Measurements from ENCODE around the gene FGA.
"Not testable (repeated sequence)": the region's sequence is repeated elsewhere in the genome, so short reads cannot be mapped to it uniquely, and the experiment has no call there.

The FGA gene

DNA sequence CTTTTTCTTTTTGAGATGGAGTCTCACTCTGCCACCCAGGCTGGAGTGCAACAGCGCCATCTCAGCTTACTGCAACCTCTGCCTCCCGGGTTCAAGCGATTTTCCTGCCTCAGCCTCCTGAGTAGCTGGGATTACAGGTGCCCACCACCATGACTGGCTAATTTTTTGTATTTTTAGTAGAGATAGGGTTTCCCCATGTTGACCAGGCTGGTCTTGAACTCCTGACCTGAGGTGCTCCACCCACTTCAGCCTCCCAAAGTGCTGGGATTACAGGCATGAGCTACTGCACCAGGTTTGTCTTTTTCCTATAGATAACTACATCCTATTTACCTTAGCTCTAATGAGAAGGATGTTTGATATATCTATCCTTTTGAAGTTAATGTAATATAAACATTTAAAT, 3.8 kb upstream of the FGA start:
- not testable (repeated sequence) for H3K9ac ChIP-seq (ENCODE audit: low read length); H3K79me1 ChIP-seq (ENCODE audit: low read length); H4K12ac ChIP-seq (ENCODE audit: low read depth, low read length); H3K36me3 ChIP-seq (ENCODE audit: control insufficient read depth in 1 of 2, insufficient read depth in 2 of 2, low read length in 2 of 2); H4K91ac ChIP-seq (ENCODE audit: low read depth, low read length); H3K23ac ChIP-seq (ENCODE audit: low read length); H3K4me3 ChIP-seq (ENCODE audit: low read depth, low read length); H2BK5ac ChIP-seq (ENCODE audit: low read depth, low read length, poor library complexity); H3K4ac ChIP-seq (ENCODE audit: low read depth, low read length); H4K8ac ChIP-seq (ENCODE audit: low read depth, low read length); H3K27me3 ChIP-seq (ENCODE audit: insufficient read depth, low read length); H2BK120ac ChIP-seq (ENCODE audit: insufficient read depth, low read length, poor library complexity); H3K9me3 ChIP-seq (ENCODE audit: insufficient read depth, low read depth, low read length); H3K4me2 ChIP-seq (ENCODE audit: low read length); H3K14ac ChIP-seq (ENCODE audit: low read length); H3K4me1 ChIP-seq (ENCODE audit: control insufficient read depth in 1 of 2, insufficient read depth in 2 of 2, low read length in 2 of 2); H3K27ac ChIP-seq (ENCODE audit: low read depth, low read length); H3K79me2 ChIP-seq (ENCODE audit: control insufficient read depth, insufficient read depth, low read length, poor library complexity); H2BK12ac ChIP-seq (ENCODE audit: low read length); H2AK5ac ChIP-seq (ENCODE audit: low read length); H2AFZ ChIP-seq (ENCODE audit: insufficient read depth, low read length, poor library complexity); DNase-seq; H3K18ac ChIP-seq (ENCODE audit: low read length)
- WGBS (ENCODE audit: extremely low coverage, insufficient coverage, insufficient read length) = no CpG with 5 or more reads among the region's 3 CpGs

DNA sequence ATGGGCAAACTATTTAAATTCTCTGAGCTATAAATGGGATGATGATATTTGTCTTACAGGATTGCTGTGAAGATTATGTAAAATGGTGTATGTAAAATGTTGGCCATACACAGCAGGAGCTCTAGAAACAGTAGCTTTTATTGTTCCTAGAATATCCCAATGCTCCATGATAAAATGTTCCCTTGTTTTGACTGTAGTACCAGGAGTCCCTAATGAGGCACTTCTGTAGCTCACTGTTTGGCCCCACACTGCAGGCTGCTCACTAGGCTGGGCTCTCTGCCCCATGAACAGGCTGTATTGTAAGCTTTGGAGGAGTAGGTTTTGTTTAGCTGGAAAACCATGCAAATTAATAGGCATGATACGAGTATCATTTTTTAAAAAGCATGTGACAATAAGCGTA, 3.3 kb upstream of the FGA start:
- DNase-seq = no peak
- Histone ChIP-seq H2BK12ac (ENCODE audit: low read length) (no peak overlapping the region), H3K79me2 (ENCODE audit: control insufficient read depth, insufficient read depth, low read length, poor library complexity) (no peaks in the 10 kb centered on the region), H2BK120ac (ENCODE audit: insufficient read depth, low read length, poor library complexity) (no peak overlapping the region), H3K27ac (ENCODE audit: low read depth, low read length) (no peak overlapping the region), H2AK5ac (ENCODE audit: low read length) (no peak overlapping the region), H2AFZ (ENCODE audit: insufficient read depth, low read length, poor library complexity) (no peak overlapping the region), H3K9ac (ENCODE audit: low read length) (no peak overlapping the region), H3K4me2 (ENCODE audit: low read length) (no peak overlapping the region), H3K23ac (ENCODE audit: low read length) (no peak overlapping the region), H3K4me3 (ENCODE audit: low read depth, low read length) (no peak overlapping the region), H4K8ac (ENCODE audit: low read depth, low read length) (no peak overlapping the region), H3K79me1 (ENCODE audit: low read length) (no peaks in the 10 kb centered on the region), H4K91ac (ENCODE audit: low read depth, low read length) (no peak overlapping the region), H2BK5ac (ENCODE audit: low read depth, low read length, poor library complexity) (no peak overlapping the region), H3K27me3 (ENCODE audit: insufficient read depth, low read length) (no peaks in the 10 kb centered on the region), H4K12ac (ENCODE audit: low read depth, low read length) (no peak overlapping the region), H3K18ac (ENCODE audit: low read length) (no peak overlapping the region), H3K36me3 (ENCODE audit: control insufficient read depth in 1 of 2, insufficient read depth in 2 of 2, low read length in 2 of 2) (no peaks in the 10 kb centered on the region), H3K4me1 (ENCODE audit: control insufficient read depth in 1 of 2, insufficient read depth in 2 of 2, low read length in 2 of 2) (no peaks in the 10 kb centered on the region), H3K9me3 (ENCODE audit: insufficient read depth, low read depth, low read length) (no peaks in the 10 kb centered on the region), H3K4ac (ENCODE audit: low read depth, low read length) (no peak overlapping the region), H3K14ac (ENCODE audit: low read length) (no peak overlapping the region)
- WGBS (ENCODE audit: extremely low coverage, insufficient coverage, insufficient read length) = no CpG with 5 or more reads among the region's 2 CpGs

DNA sequence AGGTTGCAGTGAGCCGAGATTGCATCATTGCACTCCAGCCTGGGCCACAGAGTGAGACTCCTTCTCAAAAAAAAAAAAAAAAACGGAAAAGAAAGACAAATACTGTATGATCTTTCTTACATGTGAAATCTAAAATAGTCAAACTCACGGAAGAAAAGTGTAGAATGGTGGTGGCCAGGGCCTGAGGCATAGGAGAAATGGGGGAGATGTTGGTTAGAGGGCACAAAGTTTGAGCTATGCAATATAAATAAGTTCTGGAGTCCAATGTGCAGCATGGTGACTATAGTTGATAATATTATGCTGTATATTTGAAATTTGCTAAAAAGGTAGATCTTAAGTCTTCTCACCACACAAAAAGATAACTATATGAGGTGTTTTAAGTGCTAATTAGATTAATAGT, 1.3 kb upstream of the FGA start:
- Histone ChIP-seq H2BK12ac (ENCODE audit: low read length) (no peak overlapping the region), H3K9me3 (ENCODE audit: insufficient read depth, low read depth, low read length) (no peaks in the 10 kb centered on the region), H2BK5ac (ENCODE audit: low read depth, low read length, poor library complexity) (no peak overlapping the region), H4K8ac (ENCODE audit: low read depth, low read length) (no peak overlapping the region), H3K4ac (ENCODE audit: low read depth, low read length) (no peak overlapping the region), H3K4me2 (ENCODE audit: low read length) (no peak overlapping the region), H3K27me3 (ENCODE audit: insufficient read depth, low read length) (no peaks in the 10 kb centered on the region), H3K9ac (ENCODE audit: low read length) (no peak overlapping the region), H3K79me2 (ENCODE audit: control insufficient read depth, insufficient read depth, low read length, poor library complexity) (no peaks in the 10 kb centered on the region), H3K23ac (ENCODE audit: low read length) (no peak overlapping the region), H3K4me1 (ENCODE audit: control insufficient read depth in 1 of 2, insufficient read depth in 2 of 2, low read length in 2 of 2) (no peaks in the 10 kb centered on the region), H3K18ac (ENCODE audit: low read length) (no peak overlapping the region), H4K91ac (ENCODE audit: low read depth, low read length) (no peak overlapping the region), H3K36me3 (ENCODE audit: control insufficient read depth in 1 of 2, insufficient read depth in 2 of 2, low read length in 2 of 2) (no peaks in the 10 kb centered on the region), H2AK5ac (ENCODE audit: low read length) (no peak overlapping the region), H3K27ac (ENCODE audit: low read depth, low read length) (no peak overlapping the region), H2AFZ (ENCODE audit: insufficient read depth, low read length, poor library complexity) (no peak overlapping the region), H3K14ac (ENCODE audit: low read length) (no peak overlapping the region), H3K4me3 (ENCODE audit: low read depth, low read length) (no peak overlapping the region), H3K79me1 (ENCODE audit: low read length) (no peaks in the 10 kb centered on the region), H4K12ac (ENCODE audit: low read depth, low read length) (no peak overlapping the region), H2BK120ac (ENCODE audit: insufficient read depth, low read length, poor library complexity) (no peak overlapping the region)
- WGBS (ENCODE audit: extremely low coverage, insufficient coverage, insufficient read length) = no CpG with 5 or more reads among the region's 3 CpGs
- no peak for DNase-seq

DNA sequence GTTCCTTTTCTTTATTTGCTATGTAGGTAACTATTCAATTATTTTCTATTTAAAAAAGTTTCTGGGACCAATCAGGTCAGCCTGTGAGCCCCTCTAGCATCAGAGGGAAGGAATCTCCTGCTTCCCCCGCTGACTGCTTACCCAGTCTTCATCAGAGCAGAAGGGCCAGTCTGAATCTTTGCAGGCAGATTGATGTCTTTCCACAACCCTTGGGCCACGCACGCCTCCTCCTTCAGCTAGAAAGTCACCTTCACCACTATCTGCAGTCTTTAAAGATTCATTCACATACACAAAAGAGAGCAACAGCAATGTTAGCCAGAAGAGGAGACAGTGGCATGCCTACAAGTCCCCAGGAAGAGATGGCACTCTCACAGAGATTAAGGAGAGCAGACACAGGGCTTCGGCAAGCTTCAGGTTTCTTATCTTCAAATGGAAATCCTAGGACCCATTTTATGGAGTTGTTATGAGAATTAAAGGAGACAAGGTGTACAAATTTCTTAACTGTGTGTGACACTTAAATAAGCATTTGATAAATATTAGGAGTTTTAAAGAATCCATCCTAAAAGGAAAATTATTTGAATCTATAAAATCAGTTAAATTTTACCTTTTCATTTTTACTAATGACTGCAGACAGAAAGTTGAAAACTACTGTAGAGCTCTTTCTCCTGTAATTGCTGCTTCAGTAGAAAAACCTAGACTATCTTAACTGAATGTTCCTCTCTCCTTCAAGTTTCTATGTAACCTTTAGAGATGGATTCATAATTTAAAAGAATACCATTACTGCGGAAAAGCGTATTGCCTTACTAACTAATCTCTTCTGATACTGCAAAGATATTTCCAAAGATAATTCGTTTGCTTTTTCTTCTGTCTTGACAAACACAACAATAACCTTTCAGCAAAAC, 995 bp downstream of the FGA start:
- no peak overlapping the region for H4K12ac ChIP-seq (ENCODE audit: low read depth, low read length)
- no peak overlapping the region for H2BK5ac ChIP-seq (ENCODE audit: low read depth, low read length, poor library complexity)
- H2BK120ac ChIP-seq (ENCODE audit: insufficient read depth, low read length, poor library complexity) = no peak overlapping the region
- no peak overlapping the region for H4K8ac ChIP-seq (ENCODE audit: low read depth, low read length)
- no peak overlapping the region for H3K27ac ChIP-seq (ENCODE audit: low read depth, low read length)
- no peaks in the 10 kb centered on the region for H3K27me3 ChIP-seq (ENCODE audit: insufficient read depth, low read length)
- WGBS (ENCODE audit: extremely low coverage, insufficient coverage, insufficient read length) = no CpG with 5 or more reads among the region's 7 CpGs
- H3K4me3 ChIP-seq (ENCODE audit: low read depth, low read length) = no peak overlapping the region
- H3K23ac ChIP-seq (ENCODE audit: low read length) = no peak overlapping the region
- no peak overlapping the region for H2AK5ac ChIP-seq (ENCODE audit: low read length)
- H3K9me3 ChIP-seq (ENCODE audit: insufficient read depth, low read depth, low read length) = no peaks in the 10 kb centered on the region
- H2BK12ac ChIP-seq (ENCODE audit: low read length) = no peak overlapping the region
- H4K91ac ChIP-seq (ENCODE audit: low read depth, low read length) = no peak overlapping the region
- H3K14ac ChIP-seq (ENCODE audit: low read length) = no peak overlapping the region
- H3K9ac ChIP-seq (ENCODE audit: low read length) = no peak overlapping the region
- no peak overlapping the region for H2AFZ ChIP-seq (ENCODE audit: insufficient read depth, low read length, poor library complexity)
- no peak for DNase-seq
- H3K18ac ChIP-seq (ENCODE audit: low read length) = no peak overlapping the region
- no peak overlapping the region for H3K4me2 ChIP-seq (ENCODE audit: low read length)
- H3K4ac ChIP-seq (ENCODE audit: low read depth, low read length) = no peak overlapping the region
- no peaks in the 10 kb centered on the region for H3K4me1 ChIP-seq (ENCODE audit: control insufficient read depth in 1 of 2, insufficient read depth in 2 of 2, low read length in 2 of 2)
- H3K79me1 ChIP-seq (ENCODE audit: low read length) = no peaks in the 10 kb centered on the region
- H3K79me2 ChIP-seq (ENCODE audit: control insufficient read depth, insufficient read depth, low read length, poor library complexity) = no peaks in the 10 kb centered on the region
- no peaks in the 10 kb centered on the region for H3K36me3 ChIP-seq (ENCODE audit: control insufficient read depth in 1 of 2, insufficient read depth in 2 of 2, low read length in 2 of 2)
